ENCODE results near the gene FXYD6. TPM values are rescaled to one million over a fixed set of nuclear protein-coding genes. Genes with fewer than 3 reads are reported as not detected.

Gene FXYD6
- total RNA-seq, 1 donor from 2014 or later, result 10.5 TPM

DNA sequence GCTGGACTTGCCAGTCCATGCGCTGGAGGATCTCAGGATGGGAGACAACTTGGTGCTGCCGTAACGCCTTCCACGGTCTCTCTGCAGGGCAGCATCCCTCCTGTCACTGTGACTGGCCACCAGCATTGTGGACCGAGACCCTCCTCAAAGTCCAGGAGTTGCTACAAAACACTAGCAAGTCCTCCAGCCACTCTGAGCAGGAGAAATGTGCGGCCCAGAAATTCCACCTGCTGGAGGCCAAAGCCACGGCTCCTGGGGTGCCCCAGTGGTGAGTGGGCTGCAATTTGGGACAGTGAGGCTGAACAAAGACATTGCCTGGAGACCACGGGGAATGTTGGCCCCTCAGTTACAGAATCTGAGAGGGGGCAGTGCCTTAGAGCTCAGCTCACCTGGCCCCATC lies 72.6 kb downstream of the FXYD6 start:
- Histone ChIP-seq H3K79me2 (ENCODE audit: insufficient read depth, low read length) (no peaks in the 10 kb centered on the region), H3K9me3 (ENCODE audit: insufficient read depth, low read depth, low read length) (no peaks in the 10 kb centered on the region), H3K9ac (ENCODE audit: low read length) (no peak overlapping the region), H3K27me3 (ENCODE audit: insufficient read depth, low read length) (peaks cover 38% of the 10 kb centered on the region), H3K4me3 (ENCODE audit: insufficient read depth, low read depth, low read length) (no peak overlapping the region), H3K36me3 (ENCODE audit: insufficient read depth, low read length) (no peaks in the 10 kb centered on the region), H2AFZ (ENCODE audit: low read depth, low read length) (no peak overlapping the region), H3K4me1 (ENCODE audit: insufficient read depth, low read length) (no peaks in the 10 kb centered on the region), H3K4me2 (ENCODE audit: low read length) (no peak overlapping the region), H4K20me1 (ENCODE audit: insufficient read depth, low read length) (no peaks in the 10 kb centered on the region), H3K27ac (ENCODE audit: low read depth, low read length) (no peak overlapping the region)
- TF ChIP-seq, protein P1, sequence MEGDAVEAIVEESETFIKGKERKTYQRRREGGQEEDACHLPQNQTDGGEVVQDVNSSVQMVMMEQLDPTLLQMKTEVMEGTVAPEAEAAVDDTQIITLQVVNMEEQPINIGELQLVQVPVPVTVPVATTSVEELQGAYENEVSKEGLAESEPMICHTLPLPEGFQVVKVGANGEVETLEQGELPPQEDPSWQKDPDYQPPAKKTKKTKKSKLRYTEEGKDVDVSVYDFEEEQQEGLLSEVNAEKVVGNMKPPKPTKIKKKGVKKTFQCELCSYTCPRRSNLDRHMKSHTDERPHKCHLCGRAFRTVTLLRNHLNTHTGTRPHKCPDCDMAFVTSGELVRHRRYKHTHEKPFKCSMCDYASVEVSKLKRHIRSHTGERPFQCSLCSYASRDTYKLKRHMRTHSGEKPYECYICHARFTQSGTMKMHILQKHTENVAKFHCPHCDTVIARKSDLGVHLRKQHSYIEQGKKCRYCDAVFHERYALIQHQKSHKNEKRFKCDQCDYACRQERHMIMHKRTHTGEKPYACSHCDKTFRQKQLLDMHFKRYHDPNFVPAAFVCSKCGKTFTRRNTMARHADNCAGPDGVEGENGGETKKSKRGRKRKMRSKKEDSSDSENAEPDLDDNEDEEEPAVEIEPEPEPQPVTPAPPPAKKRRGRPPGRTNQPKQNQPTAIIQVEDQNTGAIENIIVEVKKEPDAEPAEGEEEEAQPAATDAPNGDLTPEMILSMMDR (IDR thresholded peaks at IDR 0.05; ENCODE audit: insufficient read depth, low read depth, low read length), result no peak
- no peak for TF ChIP-seq EZH2 (IDR thresholded peaks at IDR 0.05; ENCODE audit: insufficient read depth, low read length)
- DNase-seq (ENCODE audit: low read depth) (no peak), FAIRE-seq (no peak)
- Mint-ChIP-seq H3K4me1 (ENCODE audit: low read depth, unreplicated experiment) (no peaks in the 10 kb centered on the region), H3K27ac (ENCODE audit: unreplicated experiment) (no peak overlapping the region), H3K9me3 (ENCODE audit: unreplicated experiment) (no peaks in the 10 kb centered on the region), H3K4me3 (ENCODE audit: unreplicated experiment) (no peak overlapping the region), H3K36me3 (ENCODE audit: low read depth, unreplicated experiment) (no peaks in the 10 kb centered on the region), H3K27me3 (ENCODE audit: low read depth, unreplicated experiment) (peaks cover 71% of the 10 kb centered on the region)

DNA sequence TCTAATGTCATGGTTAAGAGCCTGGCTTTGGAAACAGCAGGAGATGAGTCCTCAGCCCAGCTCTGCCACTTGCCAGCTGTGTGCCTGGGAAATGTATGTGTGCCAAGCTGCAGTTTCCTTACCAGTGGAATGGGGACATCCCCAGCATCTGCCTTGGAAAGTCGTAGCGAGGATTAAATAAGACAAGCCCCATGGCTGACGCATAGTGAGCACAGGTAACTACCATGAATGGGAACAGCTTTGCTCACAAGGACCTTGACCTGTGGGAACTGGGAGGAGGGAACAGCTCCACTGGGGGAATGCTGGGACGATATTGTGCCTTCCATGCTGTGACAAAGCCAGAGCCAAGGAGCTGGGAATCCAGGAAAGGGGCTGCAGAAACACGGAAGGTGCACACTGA lies 76.8 kb downstream of the FXYD6 start:
- Mint-ChIP-seq H3K27ac (ENCODE audit: unreplicated experiment) (no peak overlapping the region), H3K36me3 (ENCODE audit: low read depth, unreplicated experiment) (no peaks in the 10 kb centered on the region), H3K27me3 (ENCODE audit: low read depth, unreplicated experiment) (peaks cover 72% of the 10 kb centered on the region), H3K4me3 (ENCODE audit: unreplicated experiment) (no peak overlapping the region), H3K9me3 (ENCODE audit: unreplicated experiment) (no peaks in the 10 kb centered on the region), H3K4me1 (ENCODE audit: low read depth, unreplicated experiment) (no peaks in the 10 kb centered on the region)
- DNase-seq (ENCODE audit: low read depth) (no peak), FAIRE-seq (no peak)
- Histone ChIP-seq H3K36me3 (ENCODE audit: insufficient read depth, low read length) (no peaks in the 10 kb centered on the region), H3K9ac (ENCODE audit: low read length) (no peak overlapping the region), H4K20me1 (ENCODE audit: insufficient read depth, low read length) (no peaks in the 10 kb centered on the region), H3K4me1 (ENCODE audit: insufficient read depth, low read length) (no peaks in the 10 kb centered on the region), H2AFZ (ENCODE audit: low read depth, low read length) (no peak overlapping the region), H3K79me2 (ENCODE audit: insufficient read depth, low read length) (no peaks in the 10 kb centered on the region), H3K4me3 (ENCODE audit: insufficient read depth, low read depth, low read length) (no peak overlapping the region), H3K27me3 (ENCODE audit: insufficient read depth, low read length) (peaks cover 52% of the 10 kb centered on the region), H3K9me3 (ENCODE audit: insufficient read depth, low read depth, low read length) (no peaks in the 10 kb centered on the region), H3K27ac (ENCODE audit: low read depth, low read length) (no peak overlapping the region), H3K4me2 (ENCODE audit: low read length) (no peak overlapping the region)
- TF ChIP-seq, protein P1 (IDR thresholded peaks at IDR 0.05; ENCODE audit: insufficient read depth, low read depth, low read length), result no peak
- TF ChIP-seq EZH2 (IDR thresholded peaks at IDR 0.05; ENCODE audit: insufficient read depth, low read length), result no peak

DNA sequence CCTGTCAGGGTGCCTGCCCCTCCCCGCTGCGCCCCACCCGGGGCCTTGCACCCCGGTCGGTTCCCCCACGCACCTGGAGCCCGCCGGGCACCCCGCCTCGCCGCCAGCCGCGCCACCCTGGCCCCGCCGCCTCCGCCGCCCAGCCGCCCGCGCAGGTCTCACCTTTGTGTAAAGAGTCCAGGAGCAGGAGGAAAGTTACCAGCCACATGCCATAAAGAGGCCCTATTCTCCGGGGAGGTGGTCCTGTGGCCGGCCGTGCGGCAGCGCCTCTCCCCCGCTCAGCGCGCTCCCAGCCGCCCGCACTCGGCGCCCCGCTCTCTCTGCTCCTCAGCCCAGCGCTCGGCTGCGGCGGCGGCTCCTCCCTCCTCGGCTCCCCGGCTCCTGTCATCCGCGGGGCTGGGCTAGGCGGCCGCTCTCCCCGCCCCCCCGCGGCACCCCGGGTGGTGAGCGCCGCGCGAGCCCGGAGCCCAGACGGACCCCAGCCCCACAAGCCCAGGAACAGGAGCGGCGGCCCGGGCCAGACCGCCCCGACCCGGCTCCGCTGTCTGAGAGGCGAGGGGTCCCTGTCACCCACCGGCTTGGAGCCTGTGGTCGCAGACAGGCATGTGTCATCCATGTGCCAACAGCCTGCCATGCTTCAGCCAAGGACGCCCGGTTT lies 79.5 kb downstream of the FXYD6 start, which contains the start of gene DSCAML1:
TSS of gene DSCAML1 (minus strand) at position 345 of the 658 bp plus-strand sequence. CDS start at position 208, 137 bp downstream.
- Histone ChIP-seq H3K9ac (ENCODE audit: low read length) (no peak within 1 kb of the TSS), H3K79me2 (ENCODE audit: insufficient read depth, low read length) (no peaks in the 10 kb centered on the region), H2AFZ (ENCODE audit: low read depth, low read length) (no peak within 1 kb of the TSS), H3K4me1 (ENCODE audit: insufficient read depth, low read length) (no peaks in the 10 kb centered on the region), H3K4me3 (ENCODE audit: insufficient read depth, low read depth, low read length) (no peak within 1 kb of the TSS), H4K20me1 (ENCODE audit: insufficient read depth, low read length) (no peaks in the 10 kb centered on the region), H3K27me3 (ENCODE audit: insufficient read depth, low read length) (peaks cover 62% of the 10 kb centered on the region), H3K27ac (ENCODE audit: low read depth, low read length) (no peak within 1 kb of the TSS), H3K36me3 (ENCODE audit: insufficient read depth, low read length) (no peaks in the 10 kb centered on the region), H3K9me3 (ENCODE audit: insufficient read depth, low read depth, low read length) (no peaks in the 10 kb centered on the region), H3K4me2 (ENCODE audit: low read length) (peak within 1 kb of the TSS; percentile 30)
- Mint-ChIP-seq H3K9me3 (ENCODE audit: unreplicated experiment) (no peaks in the 10 kb centered on the region), H3K36me3 (ENCODE audit: low read depth, unreplicated experiment) (no peaks in the 10 kb centered on the region), H3K27ac (ENCODE audit: unreplicated experiment) (no peak within 1 kb of the TSS), H3K27me3 (ENCODE audit: low read depth, unreplicated experiment) (peaks cover 81% of the 10 kb centered on the region), H3K4me1 (ENCODE audit: low read depth, unreplicated experiment) (no peaks in the 10 kb centered on the region), H3K4me3 (ENCODE audit: unreplicated experiment) (peak within 1 kb of the TSS; percentile 43)
- FAIRE-seq (no peak), DNase-seq (ENCODE audit: low read depth) (no peak)
- TF ChIP-seq, protein P1 (IDR thresholded peaks at IDR 0.05; ENCODE audit: insufficient read depth, low read depth, low read length), result no peak
- peak; percentile 92 for TF ChIP-seq EZH2 (IDR thresholded peaks at IDR 0.05; ENCODE audit: insufficient read depth, low read length)
